IMR-90 (cell line): ENCODE measurements around the gene NOTCH3. TPM values are rescaled to one million over a fixed set of nuclear protein-coding genes. Genes with fewer than 3 reads are reported as not detected.

Experiments
- ATAC-seq: fragments of 200-7000 bp; cut with Tn5 transposase; 2 replicates; pipeline ENCODE4 v1.9.1; 2020; ENCODE audit warnings: low read depth, mild to moderate bottlenecking, moderate library complexity
- BruUV-seq: library from RNA; stranded (reverse); fragments of 400-500 nt; replicated peaks from 2 replicates; lab custom pipeline; 2021; lab: Mats Ljungman, UMichigan
- CTCF ChIA-PET: fragments of 300-600 bp; formaldehyde crosslinking; extraction: SDS; loops from one replicate; lab custom pipeline; 2021; ENCODE audit warnings: antibody characterized with exemption; lab: Yijun Ruan, JAX
- POLR2A ChIA-PET: fragments of 300-600 bp; sonication (Branson Sonifier 250); formaldehyde crosslinking; loops from one replicate; lab custom pipeline; 2022; ENCODE audit warnings: antibody characterized with exemption; ENCODE audit not compliant: unreplicated experiment; lab: Charles Lee
- DNase-seq: peaks from one replicate; pipeline ENCODE4 v3.0.0; 2013
- H2AFZ ChIP-seq: replicated peaks from 2 replicates; pipeline ENCODE3; 2013; ENCODE audit warnings: low read length, mild to moderate bottlenecking; ENCODE audit not compliant: poor library complexity
- H2AK5ac ChIP-seq: 2 replicates; pipeline ENCODE4 v1.6.1; 2013; ENCODE audit warnings: low read depth, low read length, inconsistent platforms
- H2AK9ac ChIP-seq: replicated peaks from 2 replicates; pipeline ENCODE3; 2013; ENCODE audit warnings: mild to moderate bottlenecking, low read depth, low read length, moderate library complexity; ENCODE audit not compliant: poor library complexity
- H2BK120ac ChIP-seq: 2 replicates; pipeline ENCODE4 v1.6.1; 2013; ENCODE audit warnings: low read depth, low read length, inconsistent platforms
- H2BK15ac ChIP-seq: 3 replicates; pipeline ENCODE4 v1.6.1; 2013; ENCODE audit warnings: low read depth, low read length, inconsistent platforms
- H2BK20ac ChIP-seq: 2 replicates; pipeline ENCODE4 v1.6.1; 2013; ENCODE audit warnings: low read depth, mild to moderate bottlenecking, inconsistent platforms, low read length, moderate library complexity
- H2BK5ac ChIP-seq: 2 replicates; pipeline ENCODE4 v1.6.1; 2013; ENCODE audit warnings: mild to moderate bottlenecking, low read depth, low read length, inconsistent platforms; ENCODE audit not compliant: poor library complexity, severe bottlenecking
- H3K14ac ChIP-seq: replicated peaks from 2 replicates; pipeline ENCODE4 v1.6.1; 2013; ENCODE audit warnings: low read depth, low read length, inconsistent platforms
- H3K18ac ChIP-seq: 2 replicates; pipeline ENCODE4 v1.6.1; 2013; ENCODE audit warnings: low read depth, low read length, control low read depth
- H3K23ac ChIP-seq: 2 replicates; pipeline ENCODE4 v1.6.1; 2013; ENCODE audit warnings: low read depth, low read length, inconsistent platforms
- H3K27ac ChIP-seq: 2 replicates; pipeline ENCODE4 v1.5.1; 2013; ENCODE audit warnings: mild to moderate bottlenecking, control low read depth, low read length; ENCODE audit not compliant: insufficient read depth
- H3K27me3 ChIP-seq: 2 replicates; pipeline ENCODE4 v1.6.1; 2013; ENCODE audit warnings: low read length; ENCODE audit not compliant: control insufficient read depth, insufficient read depth
- H3K36me3 ChIP-seq: 2 replicates; pipeline ENCODE4 v1.6.1; 2013; ENCODE audit warnings: low read length, mixed read lengths; ENCODE audit not compliant: control insufficient read depth, insufficient read depth
- H3K4ac ChIP-seq: 2 replicates; pipeline ENCODE4 v1.6.1; 2013; ENCODE audit warnings: low read depth, low read length, inconsistent platforms
- H3K4me1 ChIP-seq: 2 replicates; pipeline ENCODE4 v1.6.1; 2013; ENCODE audit warnings: low read length, mixed read lengths; ENCODE audit not compliant: control insufficient read depth, insufficient read depth
- H3K4me2 ChIP-seq: 2 replicates; pipeline ENCODE4 v1.6.1; 2013; ENCODE audit warnings: low read depth, mild to moderate bottlenecking, control low read depth, low read length, moderate library complexity
- H3K4me3 ChIP-seq: 2 replicates; pipeline ENCODE4 v1.5.1; 2013; ENCODE audit warnings: low read depth, mild to moderate bottlenecking, control low read depth, low read length, moderate library complexity; ENCODE audit not compliant: insufficient read depth
- H3K56ac ChIP-seq: 2 replicates; pipeline ENCODE4 v1.6.1; 2013; ENCODE audit warnings: low read length, inconsistent platforms; ENCODE audit not compliant: insufficient read depth; ENCODE audit errors: extremely low read depth
- H3K79me1 ChIP-seq, 2 experiments: 2 replicates each; pipeline ENCODE4 v1.6.1; 2013; ENCODE audit warnings: low read length in 2 of 2, inconsistent platforms in 1 of 2, low read depth in 1 of 2
- H3K9ac ChIP-seq: 2 replicates; pipeline ENCODE4 v1.6.1; 2013; ENCODE audit warnings: low read depth, low read length, control low read depth
- H3K9me1 ChIP-seq: 2 replicates; pipeline ENCODE4 v1.6.1; 2013; ENCODE audit warnings: low read length, inconsistent platforms; ENCODE audit not compliant: insufficient read depth
- H3K9me3 ChIP-seq: 2 replicates; pipeline ENCODE4 v1.6.1; 2013; ENCODE audit warnings: low read length; ENCODE audit not compliant: control insufficient read depth, insufficient read depth
- H4K20me1 ChIP-seq: 2 replicates; pipeline ENCODE4 v1.6.1; 2013; ENCODE audit warnings: low read length, inconsistent platforms; ENCODE audit not compliant: insufficient read depth
- H4K5ac ChIP-seq: 2 replicates; pipeline ENCODE4 v1.6.1; 2013; ENCODE audit warnings: mild to moderate bottlenecking, low read depth, low read length, control low read depth
- H4K8ac ChIP-seq, 2 experiments: 2 replicates each; pipeline ENCODE4 v1.6.1; 2013; ENCODE audit warnings: low read depth in 2 of 2, low read length in 2 of 2, control low read depth in 1 of 2, inconsistent platforms in 1 of 2
- H4K91ac ChIP-seq: 2 replicates; pipeline ENCODE4 v1.6.1; 2013; ENCODE audit warnings: low read depth, low read length, inconsistent platforms; ENCODE audit not compliant: insufficient read depth
- BHLHE40 ChIP-seq: fragments of 150-350 bp; IDR thresholded peaks from 2 replicates; pipeline ENCODE4 v1.6.1; 2016; ENCODE audit warnings: mild to moderate bottlenecking, low read depth, low read length
- CHD1 ChIP-seq: IDR thresholded peaks from 2 replicates; pipeline ENCODE4 v1.6.1; 2012; ENCODE audit warnings: low read depth, low read length, improper control_type of control experiment
- MAZ ChIP-seq: IDR thresholded peaks from 2 replicates; pipeline ENCODE4 v1.6.1; 2012; ENCODE audit warnings: low read depth, mild to moderate bottlenecking, low read length, improper control_type of control experiment, moderate library complexity, borderline replicate concordance
- MXI1 ChIP-seq: IDR thresholded peaks from 2 replicates; pipeline ENCODE4 v1.6.1; 2012; ENCODE audit warnings: low read depth, mild to moderate bottlenecking, low read length, moderate library complexity, borderline replicate concordance
- NFE2L2 ChIP-seq: fragments of 150-350 bp; IDR thresholded peaks from 2 replicates; pipeline ENCODE4 v1.6.1; 2016; ENCODE audit warnings: low read depth, mild to moderate bottlenecking, low read length
- POLR2A ChIP-seq: IDR thresholded peaks from 2 replicates; pipeline ENCODE4 v1.6.1; 2012; ENCODE audit warnings: mild to moderate bottlenecking, low read depth, low read length
- RCOR1 ChIP-seq: IDR thresholded peaks from 2 replicates; pipeline ENCODE4 v1.6.1; 2012; ENCODE audit warnings: mild to moderate bottlenecking, low read length, improper control_type of control experiment; ENCODE audit not compliant: insufficient replicate concordance
- RFX5 ChIP-seq: IDR thresholded peaks from 2 replicates; pipeline ENCODE4 v1.8.0; 2012; ENCODE audit warnings: low read depth, mild to moderate bottlenecking, low read length, moderate library complexity
- SMC3 ChIP-seq: fragments of 150-350 bp; IDR thresholded peaks from 2 replicates; pipeline ENCODE4 v1.6.1; 2016; ENCODE audit warnings: low read depth, mild to moderate bottlenecking, antibody characterized with exemption, low read length, moderate library complexity
- USF2 ChIP-seq: fragments of 150-350 bp; IDR thresholded peaks from 2 replicates; pipeline ENCODE4 v1.6.1; 2017; ENCODE audit warnings: mild to moderate bottlenecking, antibody characterized with exemption, low read length, low read depth
- WGBS, 2 experiments: methylation state at CpG; one replicate each; pipeline versions ENCODE4 v1.1.5 to v1.1.7; 2013; ENCODE audit warnings: missing lambda C conversion rate in 2 of 2; ENCODE audit not compliant: insufficient read length in 1 of 2; ENCODE audit errors: extremely low coverage in 2 of 2; 5-methylcytosine and 5-hydroxymethylcytosine counted together
- dilution Hi-C: fragments of 300-500 bp; cut with HindIII; formaldehyde crosslinking; loops from one replicate; pipeline ENCODE4 v1.14.3; 2018; ENCODE audit warnings: low sequenced_read_pairs; ENCODE audit not compliant: unreplicated experiment
- in situ Hi-C: fragments of 300-500 bp; cut with MboI; formaldehyde crosslinking; loops from 3 replicates; pipeline ENCODE4 v1.14.3; 2019; ENCODE audit warnings: low sequenced_read_pairs, inconsistent platforms, mixed read lengths
- intact Hi-C: fragments of 100-400 bp; cut with micrococcal nuclease; formaldehyde crosslinking; loops from 2 replicates; pipeline ENCODE4 v1.10.0; 2022
- polyA plus RNA-seq, 3 experiments: library from polyadenylated mRNA; depleted of rRNA; stranded (reverse); fragments of >200 nt; gene quantifications; 2 replicates each; pipeline ENCODE4 v1.2.3, GENCODE V29; 2012; ENCODE audit warnings: low replicate concordance in 1 of 3
- total RNA-seq: library from RNA; depleted of rRNA; stranded (reverse); fragments of >200 nt; gene quantifications from 2 replicates; pipeline ENCODE4 v1.2.3, GENCODE V29; 2012

The NOTCH3 gene
- total and polyA plus RNA-seq, 2 of the 4 experiments (the other 2 are of a cell fraction) = 5.9 to 25.1 TPM

- H3K27ac ChIP-seq = peak overlapping the region; percentile 91
- H3K9ac ChIP-seq = peak overlapping the region; percentile 66
- DNase-seq (peak; percentile 91), ATAC-seq (peak; percentile 58)
- no peak overlapping the region for H3K4me3 ChIP-seq
- peak overlapping the region; percentile 38 for H3K4me2 ChIP-seq
- H3K79me1 ChIP-seq = peaks cover 33 to 92% of the 10 kb centered on the region in 2 experiments
- peak overlapping the region; percentile 90 for H2BK15ac ChIP-seq
- peak overlapping the region; percentile 85 for H3K18ac ChIP-seq
- peak overlapping the region; percentile 93 for H2BK20ac ChIP-seq
- BruUV-seq = no TSS peak
- H3K27me3 ChIP-seq = no peaks in the 10 kb centered on the region
- TF ChIP-seq SMC3 (no peak), POLR2A (peak; percentile 72), CHD1 (0 out of 2 replicates have a peak, but pooled peaks have one; percentile 57), MAZ (peak; percentile 40; the same call in 1 of the 2 replicates), RFX5 (no peak), RCOR1 (no peak), MXI1 (peak; percentile 16; the same call in 1 of the 2 replicates), NFE2L2 (no peak), USF2 (no peak), BHLHE40 (peak; percentile 70)
- H4K91ac ChIP-seq = peak overlapping the region; percentile 100
- intact Hi-C loops = no loop called here
- no peaks in the 10 kb centered on the region for H3K9me3 ChIP-seq
- peak overlapping the region; percentile 90 for H4K5ac ChIP-seq
- peaks cover 37% of the 10 kb centered on the region for H3K9me1 ChIP-seq
- peak overlapping the region; percentile 98 for H2BK5ac ChIP-seq
- H3K4me1 ChIP-seq = peaks cover 50% of the 10 kb centered on the region
- H3K23ac ChIP-seq = peak overlapping the region; percentile 97
- ChIA-PET POLR2A (interaction anchor here (0.5 kb wide), 1 partner anchor 50 kb away, joined by 3 read pairs; no protein-coding TSS in a partner anchor), CTCF (interaction anchor here (1.1 kb wide), 2 partner anchors 14 to 73 kb away, joined by 3 read pairs; no protein-coding TSS in a partner anchor)
- in situ Hi-C loops = no loop called here
- peak overlapping the region; percentile 100 for H3K14ac ChIP-seq
- peaks cover 51% of the 10 kb centered on the region for H3K36me3 ChIP-seq
- H4K8ac ChIP-seq = peak overlapping the region; percentile 92 to 99
- H3K56ac ChIP-seq = peak overlapping the region; percentile 92
- peak overlapping the region; percentile 99 for H2AK5ac ChIP-seq
- WGBS, 2 experiments = 56% methylated on average over 3 of the region's 19 CpGs; no CpG with 5 or more reads in 1 of the 2 experiments
- H3K4ac ChIP-seq = peak overlapping the region; percentile 100
- H2BK120ac ChIP-seq = peak overlapping the region; percentile 96
- peak overlapping the region; percentile 99 for H2AK9ac ChIP-seq
- dilution Hi-C loops = no loop called here
- H2AFZ ChIP-seq = peak overlapping the region; percentile 32
- H4K20me1 ChIP-seq = peaks cover 76% of the 10 kb centered on the region
Measured at GRCh38 chr19:15248648-15249527, 48.1 kb upstream of the NOTCH3 start.
